Osteocyte (in vitro differentiated cells): ENCODE measurements around the gene SLIT1. TPM values are rescaled to one million over a fixed set of nuclear protein-coding genes. Genes with fewer than 3 reads are reported as not detected.

ENCODE experiments used
- DNase-seq: peaks from one replicate; pipeline ENCODE4 v3.0.0; 2021; ENCODE audit warnings: mixed read lengths; ENCODE audit not compliant: unreplicated experiment; ENCODE audit errors: extremely low spot score
- H3K27ac Mint-ChIP-seq: one replicate; pipeline ENCODE4 v1.8.0; 2021; ENCODE audit warnings: mild to moderate bottlenecking, mixed read lengths; ENCODE audit not compliant: unreplicated experiment
- H3K27me3 Mint-ChIP-seq: one replicate; pipeline ENCODE4 v1.8.0; 2021; ENCODE audit warnings: mixed read lengths; ENCODE audit not compliant: unreplicated experiment
- H3K36me3 Mint-ChIP-seq: one replicate; pipeline ENCODE4 v1.8.0; 2021; ENCODE audit warnings: mixed read lengths; ENCODE audit not compliant: unreplicated experiment
- H3K4me1 Mint-ChIP-seq: one replicate; pipeline ENCODE4 v1.8.0; 2021; ENCODE audit warnings: mixed read lengths; ENCODE audit not compliant: unreplicated experiment
- H3K4me3 Mint-ChIP-seq: one replicate; pipeline ENCODE4 v1.8.0; 2021; ENCODE audit warnings: mild to moderate bottlenecking, moderate library complexity, mixed read lengths; ENCODE audit not compliant: unreplicated experiment
- H3K9me3 Mint-ChIP-seq: one replicate; pipeline ENCODE4 v1.8.0; 2021; ENCODE audit warnings: mixed read lengths; ENCODE audit not compliant: unreplicated experiment
- total RNA-seq: library from RNA; stranded (reverse); gene quantifications from 2 replicates; pipeline ENCODE4 v1.2.1, GENCODE V29; 2021
- TF ChIP-seq, protein P1 (sequence below): fragments of 200-600 bp; sonication (generic); IDR thresholded peaks from 2 replicates; pipeline ENCODE4 v1.5.0; 2021; ENCODE audit warnings: antibody characterized with exemption, mild to moderate bottlenecking, moderate library complexity

The SLIT1 gene
- total RNA-seq, 1 donor from 2014 or later, result not detected

DNA sequence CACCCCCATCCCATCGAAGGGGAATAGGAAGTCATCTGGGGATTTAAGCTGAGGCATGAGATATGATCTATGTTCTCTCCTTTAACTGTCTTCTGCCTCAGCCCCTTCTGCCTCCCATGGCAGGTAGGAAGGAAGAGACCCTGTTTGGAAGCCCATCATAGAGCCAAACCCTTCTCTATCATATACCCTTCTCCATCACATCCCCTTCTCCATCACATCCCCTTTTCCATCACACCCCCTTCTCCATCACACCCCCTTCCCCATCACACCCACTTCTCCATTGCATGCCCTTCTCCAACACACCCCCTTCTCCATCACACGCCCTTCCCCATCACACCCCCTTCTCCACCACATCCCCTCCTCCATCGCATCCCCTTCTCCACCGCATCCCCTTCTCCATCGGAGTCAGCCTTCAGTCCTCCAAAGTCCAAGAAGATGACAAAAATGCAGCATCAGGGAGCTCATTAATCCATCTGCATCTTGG lies 7.2 kb upstream of the SLIT1 start:
- H3K27me3 Mint-ChIP-seq, result peaks cover 73% of the 10 kb centered on the region
- no peak overlapping the region for H3K4me3 Mint-ChIP-seq
- H3K36me3 Mint-ChIP-seq, result no peaks in the 10 kb centered on the region
- no peak for DNase-seq
- no peaks in the 10 kb centered on the region for H3K9me3 Mint-ChIP-seq
- no peak overlapping the region for H3K27ac Mint-ChIP-seq
- H3K4me1 Mint-ChIP-seq, result peaks cover 7% of the 10 kb centered on the region
- TF ChIP-seq, protein P1, sequence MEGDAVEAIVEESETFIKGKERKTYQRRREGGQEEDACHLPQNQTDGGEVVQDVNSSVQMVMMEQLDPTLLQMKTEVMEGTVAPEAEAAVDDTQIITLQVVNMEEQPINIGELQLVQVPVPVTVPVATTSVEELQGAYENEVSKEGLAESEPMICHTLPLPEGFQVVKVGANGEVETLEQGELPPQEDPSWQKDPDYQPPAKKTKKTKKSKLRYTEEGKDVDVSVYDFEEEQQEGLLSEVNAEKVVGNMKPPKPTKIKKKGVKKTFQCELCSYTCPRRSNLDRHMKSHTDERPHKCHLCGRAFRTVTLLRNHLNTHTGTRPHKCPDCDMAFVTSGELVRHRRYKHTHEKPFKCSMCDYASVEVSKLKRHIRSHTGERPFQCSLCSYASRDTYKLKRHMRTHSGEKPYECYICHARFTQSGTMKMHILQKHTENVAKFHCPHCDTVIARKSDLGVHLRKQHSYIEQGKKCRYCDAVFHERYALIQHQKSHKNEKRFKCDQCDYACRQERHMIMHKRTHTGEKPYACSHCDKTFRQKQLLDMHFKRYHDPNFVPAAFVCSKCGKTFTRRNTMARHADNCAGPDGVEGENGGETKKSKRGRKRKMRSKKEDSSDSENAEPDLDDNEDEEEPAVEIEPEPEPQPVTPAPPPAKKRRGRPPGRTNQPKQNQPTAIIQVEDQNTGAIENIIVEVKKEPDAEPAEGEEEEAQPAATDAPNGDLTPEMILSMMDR, result no peak

DNA sequence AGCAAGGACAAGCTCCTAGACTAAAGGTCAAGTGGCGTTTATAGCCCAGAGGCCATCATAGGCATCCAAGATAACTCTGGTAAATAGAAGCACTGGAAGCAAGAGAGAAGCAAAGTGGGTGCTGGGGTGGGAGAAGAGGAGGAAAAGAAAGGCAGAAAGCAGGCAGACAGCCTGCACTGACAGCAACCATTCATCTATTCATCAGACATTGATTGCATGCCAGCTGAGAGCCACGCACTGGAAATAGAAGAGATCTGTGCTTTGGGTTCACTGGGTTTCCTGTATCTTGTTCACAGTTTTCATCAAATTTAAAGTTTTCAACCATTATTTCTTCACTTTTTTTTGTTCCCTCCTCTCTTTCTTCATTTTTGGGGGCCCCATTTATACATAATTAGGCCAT lies 4.7 kb upstream of the SLIT1 start:
- no peak for DNase-seq
- Mint-ChIP-seq H3K36me3 (no peaks in the 10 kb centered on the region), H3K27me3 (peaks cover 69% of the 10 kb centered on the region), H3K4me3 (no peak overlapping the region), H3K27ac (no peak overlapping the region), H3K4me1 (peaks cover 3% of the 10 kb centered on the region), H3K9me3 (no peaks in the 10 kb centered on the region)
- TF ChIP-seq, protein P1, result no peak

DNA sequence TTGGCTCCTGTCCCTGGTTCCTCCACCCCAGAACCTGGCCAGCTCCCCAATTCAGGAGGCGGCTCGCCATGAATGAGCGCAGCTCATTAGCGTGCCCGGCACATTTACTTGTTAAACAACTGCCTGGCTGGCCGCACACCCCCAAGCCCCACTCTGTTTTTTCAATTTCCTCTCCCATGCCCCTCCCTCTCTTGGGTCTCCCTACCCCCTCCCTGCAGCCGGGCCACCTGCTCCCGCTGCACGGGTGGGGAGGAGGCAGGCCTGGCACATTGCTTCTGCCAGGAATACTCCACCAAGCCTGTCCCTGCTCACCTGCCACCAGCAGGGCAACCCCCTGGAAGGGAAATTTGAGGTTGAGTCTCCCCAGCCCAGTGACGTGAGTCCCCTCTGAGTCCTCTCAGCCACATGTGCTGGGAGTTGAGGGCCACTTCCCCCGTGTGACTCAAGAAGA lies 2.5 kb upstream of the SLIT1 start:
- no peaks in the 10 kb centered on the region for H3K36me3 Mint-ChIP-seq
- DNase-seq, result no peak
- H3K4me1 Mint-ChIP-seq, result peaks cover 7% of the 10 kb centered on the region
- peaks cover 73% of the 10 kb centered on the region for H3K27me3 Mint-ChIP-seq
- H3K27ac Mint-ChIP-seq, result no peak overlapping the region
- TF ChIP-seq, protein P1, result no peak
- no peaks in the 10 kb centered on the region for H3K9me3 Mint-ChIP-seq
- no peak overlapping the region for H3K4me3 Mint-ChIP-seq

DNA sequence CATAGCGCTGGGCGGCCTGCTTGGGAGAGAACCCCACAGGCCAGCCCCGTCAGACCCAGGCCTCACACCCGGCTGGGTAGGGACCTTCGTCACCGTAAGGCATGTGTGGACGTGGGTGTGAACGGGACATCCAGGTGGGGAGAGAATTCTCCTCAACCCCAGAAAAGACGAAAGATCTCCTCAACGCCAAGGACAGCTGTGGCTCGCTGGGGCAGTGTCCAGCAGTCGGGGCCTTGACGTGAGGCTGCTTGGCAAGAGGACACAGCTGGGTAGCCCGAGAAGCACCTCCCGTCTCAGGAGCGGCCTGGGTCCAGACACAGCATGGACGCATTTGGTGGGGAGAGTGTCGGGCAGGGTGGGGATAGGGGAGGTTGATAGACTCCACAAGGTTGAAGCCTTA lies 1.2 kb upstream of the SLIT1 start:
- DNase-seq, result no peak
- Mint-ChIP-seq H3K9me3 (no peaks in the 10 kb centered on the region), H3K36me3 (no peaks in the 10 kb centered on the region), H3K27ac (no peak overlapping the region), H3K4me1 (peaks cover 7% of the 10 kb centered on the region), H3K4me3 (no peak overlapping the region), H3K27me3 (peaks cover 72% of the 10 kb centered on the region)
- TF ChIP-seq, protein P1, result no peak

DNA sequence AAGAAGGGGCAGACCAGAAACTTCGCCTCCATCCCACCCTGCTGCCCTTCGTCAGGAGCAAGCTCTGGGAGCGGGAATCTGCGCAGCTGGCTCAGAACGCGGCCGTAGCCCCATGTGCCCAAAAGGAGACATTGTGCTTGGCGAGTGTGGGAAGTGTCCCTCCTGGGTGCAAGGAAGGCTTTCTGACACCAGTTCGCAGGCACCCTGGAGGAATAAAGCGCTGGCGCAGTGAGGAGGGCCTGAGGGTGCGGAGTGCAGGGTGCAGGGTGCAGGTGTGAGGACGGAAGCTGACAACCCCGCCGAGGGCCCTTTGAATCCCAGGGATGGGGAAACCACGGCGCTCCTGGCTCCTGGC lies 811 bp downstream of the SLIT1 start:
- TF ChIP-seq, protein P1, result no peak
- Mint-ChIP-seq H3K4me1 (peaks cover 7% of the 10 kb centered on the region), H3K4me3 (peak overlapping the region; percentile 54), H3K27ac (no peak overlapping the region), H3K36me3 (no peaks in the 10 kb centered on the region), H3K9me3 (no peaks in the 10 kb centered on the region), H3K27me3 (peaks cover 75% of the 10 kb centered on the region)
- DNase-seq, result no peak
